GM19025 (cell line): Measurements from ENCODE around the gene NLRC4.
"Not testable (repeated sequence)": the region's sequence is repeated elsewhere in the genome, so short reads cannot be mapped to it uniquely, and the experiment has no call there.

ENCODE experiments used
- ATAC-seq: cut with Tn5 transposase; IDR thresholded peaks from one replicate; pipeline ENCODE4 v1.9.1; 2021; ENCODE audit warnings: mild to moderate bottlenecking, low read depth, moderate library complexity; ENCODE audit not compliant: unreplicated experiment

The NLRC4 gene, protein sequence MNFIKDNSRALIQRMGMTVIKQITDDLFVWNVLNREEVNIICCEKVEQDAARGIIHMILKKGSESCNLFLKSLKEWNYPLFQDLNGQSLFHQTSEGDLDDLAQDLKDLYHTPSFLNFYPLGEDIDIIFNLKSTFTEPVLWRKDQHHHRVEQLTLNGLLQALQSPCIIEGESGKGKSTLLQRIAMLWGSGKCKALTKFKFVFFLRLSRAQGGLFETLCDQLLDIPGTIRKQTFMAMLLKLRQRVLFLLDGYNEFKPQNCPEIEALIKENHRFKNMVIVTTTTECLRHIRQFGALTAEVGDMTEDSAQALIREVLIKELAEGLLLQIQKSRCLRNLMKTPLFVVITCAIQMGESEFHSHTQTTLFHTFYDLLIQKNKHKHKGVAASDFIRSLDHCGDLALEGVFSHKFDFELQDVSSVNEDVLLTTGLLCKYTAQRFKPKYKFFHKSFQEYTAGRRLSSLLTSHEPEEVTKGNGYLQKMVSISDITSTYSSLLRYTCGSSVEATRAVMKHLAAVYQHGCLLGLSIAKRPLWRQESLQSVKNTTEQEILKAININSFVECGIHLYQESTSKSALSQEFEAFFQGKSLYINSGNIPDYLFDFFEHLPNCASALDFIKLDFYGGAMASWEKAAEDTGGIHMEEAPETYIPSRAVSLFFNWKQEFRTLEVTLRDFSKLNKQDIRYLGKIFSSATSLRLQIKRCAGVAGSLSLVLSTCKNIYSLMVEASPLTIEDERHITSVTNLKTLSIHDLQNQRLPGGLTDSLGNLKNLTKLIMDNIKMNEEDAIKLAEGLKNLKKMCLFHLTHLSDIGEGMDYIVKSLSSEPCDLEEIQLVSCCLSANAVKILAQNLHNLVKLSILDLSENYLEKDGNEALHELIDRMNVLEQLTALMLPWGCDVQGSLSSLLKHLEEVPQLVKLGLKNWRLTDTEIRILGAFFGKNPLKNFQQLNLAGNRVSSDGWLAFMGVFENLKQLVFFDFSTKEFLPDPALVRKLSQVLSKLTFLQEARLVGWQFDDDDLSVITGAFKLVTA

DNA sequence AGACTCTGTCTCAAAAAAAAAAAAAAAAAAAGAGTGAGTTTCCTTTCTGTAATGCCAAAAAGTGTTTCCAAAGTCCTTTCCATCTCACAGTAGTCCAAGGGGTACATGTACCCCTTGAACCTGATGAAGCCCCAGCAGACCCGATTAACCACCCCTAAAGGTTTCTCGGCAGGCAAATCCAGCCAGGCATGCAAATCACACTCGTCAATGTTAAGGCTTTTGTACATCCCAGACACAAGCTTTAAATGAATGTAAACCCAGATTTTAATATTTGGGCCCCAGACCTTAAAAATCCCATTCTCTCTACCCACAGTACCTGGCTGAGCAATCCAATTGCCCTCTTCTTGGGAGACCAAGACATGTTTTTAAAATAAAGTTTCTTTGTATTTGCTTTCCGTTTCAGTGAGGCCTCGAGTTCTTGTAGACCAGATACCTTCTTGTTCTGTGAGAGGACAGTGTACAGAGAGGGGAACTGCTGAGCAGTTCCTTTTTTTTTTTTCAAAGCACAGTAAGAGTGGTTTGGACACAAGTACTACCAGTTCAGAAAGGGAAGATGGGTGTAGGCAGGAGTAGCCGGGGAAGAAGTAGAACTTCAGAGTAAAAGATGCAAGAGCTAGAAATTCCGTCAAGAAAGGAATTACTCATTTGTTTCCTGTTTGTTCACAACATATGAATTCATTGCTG is at the start of gene NLRC4:
Gene NLRC4 (minus strand): TSS at position 465 of the 684 bp plus-strand sequence. CDS start 8,111 bp downstream, outside the sequence.
- ATAC-seq: peak; percentile 93

DNA sequence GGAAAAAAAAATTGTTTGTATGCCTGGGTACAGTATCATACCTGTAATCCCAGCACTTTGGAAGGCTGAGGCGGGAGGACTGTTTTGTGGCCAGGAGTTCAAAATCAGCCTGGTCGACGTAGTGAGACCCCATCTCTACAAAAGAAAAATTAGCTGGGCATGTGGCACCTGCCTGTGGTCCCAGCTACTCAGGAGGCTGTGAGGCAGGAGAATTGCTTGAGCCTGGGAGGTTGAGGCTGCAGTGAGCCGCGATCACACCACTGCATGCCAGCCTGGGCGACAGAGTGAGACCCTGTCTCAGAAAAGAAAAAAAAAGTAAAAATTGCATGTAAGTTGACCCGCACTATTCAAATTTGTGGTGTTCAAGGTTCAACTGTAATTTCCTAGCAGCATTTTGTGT is 45.9 kb upstream of the NLRC4 start:
- ATAC-seq: no peak

DNA sequence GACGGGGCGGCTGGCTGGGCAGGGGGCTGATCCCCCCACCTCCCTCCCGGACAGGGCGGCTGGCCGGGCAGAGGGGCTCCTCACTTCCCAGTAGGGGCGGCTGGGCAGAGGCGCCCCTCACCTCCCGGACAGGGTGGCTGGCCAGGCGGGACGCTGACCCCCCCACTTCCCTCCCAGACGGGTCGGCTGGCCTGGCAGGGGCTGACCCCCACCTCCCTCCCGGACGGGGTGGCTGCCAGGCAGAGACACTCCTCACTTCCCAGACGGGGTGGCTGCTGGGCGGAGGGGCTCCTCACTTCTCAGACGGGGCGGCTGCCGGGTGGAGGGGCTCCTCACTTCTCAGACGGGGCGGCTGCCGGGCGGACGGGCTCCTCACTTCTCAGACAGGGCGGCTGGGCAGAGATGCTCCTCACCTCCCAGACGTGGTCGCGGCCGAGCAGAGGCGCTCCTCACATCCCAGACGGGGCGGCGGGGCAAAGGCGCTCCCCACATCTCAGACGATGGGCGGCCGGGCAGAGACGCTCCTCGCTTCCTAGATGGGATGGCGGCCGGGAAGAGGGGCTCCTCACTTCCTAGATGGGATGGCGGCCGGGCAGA is 29.4 kb upstream of the NLRC4 start:
- ATAC-seq: not testable (repeated sequence)

DNA sequence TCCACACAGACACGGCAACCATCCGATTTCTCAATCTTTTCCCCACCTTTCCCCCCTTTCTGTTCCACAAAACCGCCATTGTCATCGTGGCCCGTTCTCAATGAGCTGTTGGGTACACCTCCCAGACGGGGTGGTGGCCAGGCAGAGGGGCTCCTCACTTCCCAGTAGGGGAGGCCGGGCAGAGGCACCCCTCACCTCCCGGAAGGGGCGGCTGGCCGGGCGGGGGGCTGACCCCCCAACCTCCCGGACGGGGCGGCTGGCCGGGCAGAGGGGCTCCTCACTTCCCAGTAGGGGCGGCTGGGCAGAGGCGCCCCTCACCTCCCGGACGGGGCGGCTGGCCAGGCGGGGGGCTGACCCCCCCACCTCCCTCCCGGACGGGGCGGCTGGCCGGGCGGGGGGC is 28.8 kb upstream of the NLRC4 start:
- ATAC-seq: not testable (repeated sequence)

DNA sequence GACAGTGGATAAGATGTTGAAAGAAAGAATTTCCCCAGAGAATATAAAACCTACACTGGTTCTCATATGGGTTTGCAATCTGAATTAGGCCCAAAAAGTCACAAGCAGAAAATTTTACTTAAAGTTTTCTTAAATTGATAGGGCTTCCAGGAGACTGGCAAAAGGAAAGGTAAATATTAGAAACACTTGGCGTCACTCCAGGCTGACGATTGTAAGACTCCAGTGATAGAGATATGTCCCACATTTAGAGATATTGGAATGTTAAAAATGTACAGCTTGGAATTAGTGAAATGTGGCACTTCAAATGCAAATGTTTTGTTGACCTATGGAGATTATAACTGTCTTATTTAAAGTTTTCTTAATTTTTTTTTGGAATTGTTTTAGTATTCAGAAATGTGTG is 27.1 kb upstream of the NLRC4 start:
- no peak for ATAC-seq

DNA sequence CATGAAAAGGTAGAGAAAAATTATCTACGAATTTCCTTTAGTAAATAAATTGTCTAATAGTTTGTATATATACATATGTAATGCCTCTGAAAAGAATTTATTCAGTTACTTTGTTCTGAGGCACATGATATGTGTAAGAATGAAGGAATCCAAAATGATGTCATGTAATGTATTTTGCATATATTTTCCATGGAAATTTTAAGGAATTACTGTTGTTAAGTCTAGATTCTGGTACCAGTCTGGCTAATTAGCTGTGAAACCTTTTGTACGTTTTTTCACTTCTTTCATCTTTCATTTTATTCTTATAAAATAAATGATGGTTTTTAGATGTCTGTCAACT is 25.3 kb upstream of the NLRC4 start:
- no peak for ATAC-seq

DNA sequence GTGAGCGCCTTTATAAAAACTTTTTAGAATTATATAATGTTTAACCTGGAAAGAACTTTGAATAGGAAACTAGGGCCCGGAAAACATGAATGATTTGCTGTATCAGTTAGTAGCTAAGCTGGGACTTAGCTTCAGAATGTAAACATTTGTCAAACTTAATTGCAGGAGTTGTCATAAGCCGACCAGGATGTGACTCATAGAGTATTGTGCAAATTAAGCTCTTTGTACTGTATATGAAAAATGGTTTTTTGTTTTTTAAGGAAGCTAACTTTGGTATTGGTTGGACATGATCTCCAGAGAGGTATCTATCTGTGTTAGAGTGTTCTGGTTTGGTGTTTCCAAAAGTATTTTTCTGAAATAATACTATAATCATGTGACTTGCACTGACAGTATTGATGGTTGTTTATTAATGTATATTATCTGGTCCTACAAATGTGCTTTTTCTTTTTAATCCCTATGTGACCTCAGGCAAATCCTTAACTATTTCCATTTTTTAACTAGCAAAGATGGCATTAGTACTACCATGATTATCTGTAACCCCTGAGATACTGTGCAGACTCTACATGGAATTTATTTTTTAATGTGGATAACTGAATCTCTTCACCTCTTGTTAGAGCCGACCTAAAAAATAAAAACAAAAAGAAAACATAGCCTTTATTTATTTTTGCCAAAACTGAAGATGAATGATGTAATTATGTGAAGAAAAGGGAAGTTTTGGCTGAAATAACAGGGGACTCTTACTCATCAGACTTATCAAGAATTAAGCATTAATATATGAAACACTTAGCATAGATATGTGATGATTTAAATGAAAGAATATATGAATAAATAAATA is 24.7 kb upstream of the NLRC4 start:
- no peak for ATAC-seq

DNA sequence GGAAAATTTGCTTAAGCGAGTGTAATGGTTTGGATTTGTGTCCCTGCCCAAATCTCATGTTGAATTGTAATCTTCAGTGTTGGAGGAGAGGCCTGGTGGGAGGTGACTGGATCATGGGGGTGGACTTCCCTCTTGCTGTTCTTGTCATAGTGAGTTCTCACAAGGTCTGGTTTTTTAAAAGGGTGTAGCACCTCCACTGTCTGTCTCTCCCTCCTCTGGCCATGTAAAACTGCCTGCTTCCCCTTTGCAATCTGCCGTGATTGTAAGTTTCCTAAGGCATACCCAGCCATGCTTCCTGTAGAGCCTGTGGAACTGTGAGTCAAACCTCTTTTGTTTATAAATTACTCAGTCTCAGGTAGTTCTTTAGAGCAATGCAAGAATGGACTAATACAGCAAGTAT is 19.6 kb upstream of the NLRC4 start:
- no peak for ATAC-seq

DNA sequence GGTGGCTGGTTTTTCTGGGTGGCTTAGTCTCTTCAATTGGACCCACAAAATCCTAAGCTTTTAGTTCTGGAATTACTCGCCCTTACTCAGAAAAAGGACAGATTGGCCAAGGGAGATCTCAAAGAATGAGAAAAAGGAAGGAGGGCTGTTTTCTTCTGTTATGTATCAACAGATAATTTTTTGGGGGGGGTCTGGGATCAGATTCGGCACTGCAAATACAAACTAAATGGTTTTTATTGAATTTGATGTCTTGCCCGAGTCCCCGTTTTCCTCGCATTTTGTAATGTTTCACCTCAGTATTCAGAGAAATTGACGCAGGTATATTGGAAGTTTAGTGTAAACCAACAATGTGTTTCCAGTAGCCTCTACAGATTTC is 13.8 kb upstream of the NLRC4 start:
- ATAC-seq: no peak

DNA sequence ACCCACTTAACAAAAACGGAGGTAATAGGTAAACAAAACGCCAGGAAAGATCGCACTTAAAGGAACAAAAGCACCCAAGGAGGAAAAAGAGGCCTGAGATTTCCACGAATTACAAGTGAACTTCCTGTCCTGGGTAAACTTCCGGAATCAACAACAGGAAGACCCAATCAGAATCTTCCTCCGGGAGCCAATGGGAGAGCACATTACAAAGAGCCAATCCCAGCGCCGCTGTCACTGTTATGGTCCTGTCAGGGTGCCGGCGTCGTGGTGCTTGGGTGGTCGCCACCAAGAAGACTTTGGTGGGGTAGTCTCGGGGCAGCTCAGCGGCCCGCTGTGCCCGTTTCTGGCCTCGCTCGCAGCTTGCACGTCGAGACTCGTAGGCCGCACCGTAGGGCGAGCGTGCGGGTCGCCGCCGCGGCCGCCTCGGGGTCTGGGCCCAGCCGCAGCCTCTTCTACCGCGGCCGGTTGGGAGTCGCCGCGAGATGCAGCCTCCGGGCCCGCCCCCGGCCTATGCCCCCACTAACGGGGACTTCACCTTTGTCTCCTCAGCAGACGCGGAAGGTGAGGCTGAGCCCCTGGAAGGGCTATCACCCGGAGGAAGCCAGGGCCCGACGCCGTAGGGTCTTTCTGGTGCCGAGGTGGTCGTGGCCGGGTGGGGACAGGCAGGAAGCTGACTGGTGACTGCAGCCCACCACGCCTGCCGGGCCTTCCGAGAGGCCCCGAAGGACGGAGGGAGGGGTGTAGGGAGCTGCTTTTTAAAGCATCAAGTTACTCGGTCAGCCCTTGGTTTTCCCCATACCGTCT is 13.2 kb upstream of the NLRC4 start, which contains the start of gene YIPF4:
Gene YIPF4 (plus strand): TSS at position 231 of the 804 bp plus-strand sequence. CDS start 252 bp downstream, at position 483.
- peak; percentile 98 for ATAC-seq

DNA sequence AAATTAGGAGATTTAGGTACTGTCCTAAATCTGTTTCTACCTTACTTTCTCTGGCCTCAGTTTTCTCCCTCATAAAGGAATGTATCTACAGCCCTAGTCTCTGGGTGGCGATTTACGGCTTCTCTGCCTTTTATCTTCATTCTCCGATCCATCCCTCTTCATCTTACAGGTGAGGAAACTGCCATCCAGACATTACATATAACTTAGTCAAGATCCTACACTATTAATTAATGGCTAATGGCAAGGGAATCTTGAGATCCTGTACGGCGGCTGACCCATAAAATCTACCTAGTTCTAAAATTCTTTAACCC is 12.6 kb upstream of the NLRC4 start:
- no peak for ATAC-seq

DNA sequence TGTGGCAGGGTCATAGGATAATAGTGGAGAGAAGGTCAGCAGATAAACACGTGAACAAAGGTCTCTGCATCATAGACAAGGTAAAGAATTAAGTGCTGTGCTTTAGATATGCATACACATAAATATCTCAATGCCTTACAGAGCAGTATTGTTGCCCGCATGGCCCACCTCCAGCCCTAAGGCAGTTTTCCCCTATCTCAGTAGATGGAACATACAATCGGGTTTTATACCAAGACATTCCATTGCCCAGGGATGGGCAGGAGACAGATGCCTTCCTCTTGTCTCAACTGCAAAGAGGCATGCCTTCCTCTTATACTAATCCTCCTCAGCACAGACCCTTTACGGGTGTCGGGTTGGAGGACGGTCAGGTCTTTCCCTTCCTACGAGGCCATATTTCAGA is 11.1 kb upstream of the NLRC4 start:
- ATAC-seq: not testable (repeated sequence)

DNA sequence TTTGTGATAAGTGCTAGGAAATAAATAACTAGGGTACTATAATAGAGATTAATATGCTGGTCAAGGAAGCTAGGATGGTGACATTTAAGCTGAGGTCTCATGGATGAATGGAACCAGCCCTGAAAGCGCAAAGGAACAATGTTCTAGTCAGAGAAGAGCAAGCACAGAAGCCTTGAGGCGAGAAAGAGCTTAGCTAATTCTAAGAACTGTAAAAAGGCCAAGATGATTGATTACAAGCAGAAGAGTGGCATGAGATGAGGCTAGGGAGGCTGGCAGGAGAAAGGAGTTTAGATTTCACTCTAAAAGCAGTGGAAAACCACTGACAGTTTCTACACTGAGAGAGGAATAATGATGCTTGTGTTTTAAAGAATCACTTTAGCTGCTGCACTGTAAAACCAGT is 9.6 kb upstream of the NLRC4 start:
- no peak for ATAC-seq

DNA sequence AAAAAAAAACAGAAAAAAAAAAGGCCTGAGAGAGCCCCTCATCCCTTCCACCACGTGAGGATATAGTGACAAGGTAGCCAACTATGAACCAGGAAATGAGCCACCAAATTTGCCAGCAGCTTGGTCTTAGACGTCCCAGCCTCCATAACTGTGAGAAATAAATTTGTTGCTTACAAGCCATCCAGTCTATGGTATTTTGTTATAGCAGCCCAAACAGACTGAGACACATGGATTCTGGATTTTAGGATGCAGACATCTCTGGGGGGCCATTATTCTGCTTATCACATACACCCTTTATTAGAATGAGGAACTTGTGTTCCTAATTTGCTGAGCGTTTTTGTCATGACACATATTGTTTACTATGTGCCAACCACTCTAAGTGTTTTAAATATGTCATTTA is 7.6 kb upstream of the NLRC4 start:
- no peak for ATAC-seq

DNA sequence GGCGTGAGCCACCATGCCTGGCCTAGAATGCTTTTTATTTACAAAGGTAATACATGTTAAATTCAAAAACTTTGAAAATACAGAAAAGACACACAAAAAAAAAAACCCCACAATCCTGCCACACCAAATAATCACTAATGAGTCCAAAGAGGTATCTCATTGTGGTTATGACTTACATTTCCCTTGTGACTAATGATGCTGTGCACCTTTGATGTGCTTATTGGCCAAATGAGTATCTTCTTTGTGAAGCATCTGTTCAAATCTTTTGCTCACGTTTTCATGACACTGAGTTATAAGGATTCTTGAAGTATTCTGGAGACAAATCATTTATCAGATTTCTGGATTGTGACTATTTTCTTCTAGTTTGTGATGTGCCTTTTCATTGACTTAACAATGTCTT is 6.4 kb upstream of the NLRC4 start:
- no peak for ATAC-seq

DNA sequence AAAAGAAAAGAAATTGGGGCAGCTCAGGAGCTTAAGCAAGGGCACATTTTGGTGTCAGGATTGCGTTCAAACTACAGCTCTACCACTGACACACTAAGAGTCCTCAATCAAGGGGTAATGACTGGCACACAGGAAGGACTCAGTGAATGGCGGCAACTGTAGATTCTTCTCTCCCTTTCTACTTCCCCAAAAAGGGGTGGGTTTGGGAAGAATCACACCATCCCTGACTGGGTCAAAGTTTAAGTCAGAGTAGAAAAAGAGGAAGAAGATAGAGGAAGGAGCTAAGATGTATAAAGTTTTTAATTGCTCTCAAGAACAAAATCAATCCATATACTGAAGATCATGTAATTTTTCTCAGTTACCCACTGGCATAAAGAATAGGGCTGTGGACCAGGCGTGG is 2.6 kb downstream of the NLRC4 start:
- no peak for ATAC-seq

DNA sequence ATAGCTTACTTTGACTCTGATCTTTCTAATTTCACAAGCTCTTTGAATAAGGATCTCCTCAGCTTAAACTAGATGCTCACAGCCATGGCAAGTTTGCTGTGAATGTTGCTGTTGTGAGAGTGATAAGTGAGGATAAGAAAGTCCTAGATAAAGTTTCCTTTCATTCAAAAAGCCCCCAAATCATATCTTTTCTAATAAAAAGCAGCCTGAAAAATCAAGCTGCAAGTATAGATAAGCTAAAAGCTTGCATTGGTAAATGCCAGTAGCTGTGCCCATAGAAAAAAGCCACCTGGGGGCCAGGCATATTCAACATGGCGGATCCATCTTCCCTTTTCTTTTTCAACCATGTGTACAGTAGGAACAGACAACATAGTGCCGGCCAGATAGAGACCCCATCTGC is 4.3 kb downstream of the NLRC4 start:
- ATAC-seq: no peak

DNA sequence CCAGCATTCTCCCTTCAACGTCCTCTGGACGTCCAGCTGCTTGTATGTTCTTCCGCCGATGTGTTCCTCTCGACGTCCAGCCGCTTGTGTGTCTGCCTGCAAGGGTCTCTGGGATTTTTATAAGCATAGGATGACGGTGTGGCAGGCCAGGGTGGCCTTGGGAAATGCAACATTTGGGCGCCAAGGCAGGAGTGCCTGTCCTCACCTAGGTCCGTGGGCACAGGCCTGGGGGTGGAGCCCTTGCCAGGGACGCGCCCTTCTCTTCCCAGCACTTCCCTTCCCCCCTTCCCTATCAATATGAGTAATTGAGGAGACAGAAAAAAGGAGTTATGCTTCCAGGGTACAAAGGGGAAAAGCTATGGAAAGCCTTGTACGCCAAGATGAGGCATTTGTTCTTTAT is 6.4 kb downstream of the NLRC4 start:
- ATAC-seq: no peak

DNA sequence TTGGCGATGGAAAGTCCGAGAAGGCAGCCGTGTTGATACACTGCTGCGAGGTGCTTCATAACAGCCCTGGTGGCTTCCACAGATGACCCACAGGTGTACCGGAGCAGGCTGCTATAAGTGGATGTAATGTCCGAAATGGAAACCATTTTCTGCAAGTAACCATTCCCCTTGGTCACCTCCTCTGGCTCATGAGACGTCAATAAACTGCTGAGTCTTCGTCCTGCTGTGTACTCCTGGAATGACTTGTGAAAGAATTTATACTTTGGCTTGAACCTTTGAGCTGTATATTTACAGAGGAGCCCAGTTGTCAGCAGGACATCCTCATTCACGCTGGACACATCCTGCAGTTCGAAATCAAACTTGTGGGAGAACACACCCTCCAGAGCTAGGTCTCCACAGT is 14.4 kb downstream of the NLRC4 start:
- ATAC-seq: no peak
